Measurements from ENCODE around the gene FAF2. TPM values are rescaled to one million over a fixed set of nuclear protein-coding genes. Genes with fewer than 3 reads are reported as not detected.

Gene FAF2
- total RNA-seq, 1 experiment from 2014 or later = 44.4 TPM

- peaks cover 30 to 63% (median 63%) of the 10 kb centered on the region in 3 experiments for H3K36me3 Mint-ChIP-seq (ENCODE audit: insufficient read depth in 1 of 3, low read depth in 3 of 3)
Measured at GRCh38 chr5:176532795-176533194, 84.6 kb downstream of the FAF2 start.

More at GRCh38 chr5:176532795-176533194, 84.6 kb downstream of the FAF2 start:
- Mint-ChIP-seq H3K27ac (peak overlapping the region in 1 of 3 experiments; percentile 52; a peak in 1 of 7 replicates), H3K4me3 (no peak overlapping the region), H3K27me3 (ENCODE audit: low read depth) (no peaks in the 10 kb centered on the region), H3K4me1 (peaks cover 25 to 27% of the 10 kb centered on the region in 2 experiments), H3K9me3 (no peaks in the 10 kb centered on the region)
- H2BK12ac ChIP-seq (ENCODE audit: insufficient read length, low read depth, low read length) = no peak overlapping the region
- H3K56ac ChIP-seq (ENCODE audit: insufficient read length, low read depth, low read length) = no peak overlapping the region
- no peaks in the 10 kb centered on the region for H3K27me3 ChIP-seq (ENCODE audit: insufficient read depth, low read length)
- H3K23me2 ChIP-seq (ENCODE audit: insufficient read length, low read depth, low read length, poor library complexity, severe bottlenecking) = peaks cover 8% of the 10 kb centered on the region
- H3K79me2 ChIP-seq (ENCODE audit: insufficient read depth, low read length) = peaks cover 38% of the 10 kb centered on the region
- TF ChIP-seq, protein P1, sequence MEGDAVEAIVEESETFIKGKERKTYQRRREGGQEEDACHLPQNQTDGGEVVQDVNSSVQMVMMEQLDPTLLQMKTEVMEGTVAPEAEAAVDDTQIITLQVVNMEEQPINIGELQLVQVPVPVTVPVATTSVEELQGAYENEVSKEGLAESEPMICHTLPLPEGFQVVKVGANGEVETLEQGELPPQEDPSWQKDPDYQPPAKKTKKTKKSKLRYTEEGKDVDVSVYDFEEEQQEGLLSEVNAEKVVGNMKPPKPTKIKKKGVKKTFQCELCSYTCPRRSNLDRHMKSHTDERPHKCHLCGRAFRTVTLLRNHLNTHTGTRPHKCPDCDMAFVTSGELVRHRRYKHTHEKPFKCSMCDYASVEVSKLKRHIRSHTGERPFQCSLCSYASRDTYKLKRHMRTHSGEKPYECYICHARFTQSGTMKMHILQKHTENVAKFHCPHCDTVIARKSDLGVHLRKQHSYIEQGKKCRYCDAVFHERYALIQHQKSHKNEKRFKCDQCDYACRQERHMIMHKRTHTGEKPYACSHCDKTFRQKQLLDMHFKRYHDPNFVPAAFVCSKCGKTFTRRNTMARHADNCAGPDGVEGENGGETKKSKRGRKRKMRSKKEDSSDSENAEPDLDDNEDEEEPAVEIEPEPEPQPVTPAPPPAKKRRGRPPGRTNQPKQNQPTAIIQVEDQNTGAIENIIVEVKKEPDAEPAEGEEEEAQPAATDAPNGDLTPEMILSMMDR (conservative IDR thresholded peaks at IDR 0.05) = no peak
- WGBS (ENCODE audit: extremely low coverage, insufficient read length, low lambda C conversion rate) = no CpG with 5 or more reads among the region's 9 CpGs
- H3K9me3 ChIP-seq (ENCODE audit: control insufficient read depth, low read depth, low read length) = no peaks in the 10 kb centered on the region
- H2AFZ ChIP-seq (ENCODE audit: low read length) = no peak overlapping the region
- no peak for DNase-seq
- H3K18ac ChIP-seq (ENCODE audit: insufficient read length, low read depth, low read length) = no peak overlapping the region
- peaks cover 3% of the 10 kb centered on the region for H3K79me1 ChIP-seq (ENCODE audit: insufficient read depth, low read depth, low read length, poor library complexity, severe bottlenecking)
- H2AK5ac ChIP-seq (ENCODE audit: insufficient read length, low read length) = no peak overlapping the region
- H3K4me1 ChIP-seq (ENCODE audit: insufficient read depth, low read length) = no peaks in the 10 kb centered on the region; the same call in 1 of the 2 replicates
- no peak overlapping the region for H4K8ac ChIP-seq (replicated peaks; ENCODE audit: insufficient read length, low read depth, low read length)
- no peak overlapping the region for H3K14ac ChIP-seq (ENCODE audit: insufficient read depth, low read length)
- H2BK15ac ChIP-seq (ENCODE audit: low read depth, low read length) = no peak overlapping the region
- H3T11ph ChIP-seq (ENCODE audit: low read length) = no peak overlapping the region
- no peak overlapping the region for H2BK20ac ChIP-seq (ENCODE audit: low read depth, low read length, poor library complexity, severe bottlenecking)
- peaks cover 2% of the 10 kb centered on the region for H4K20me1 ChIP-seq (ENCODE audit: control insufficient read depth, insufficient read depth, insufficient read length)
- no peak overlapping the region for H3K9ac ChIP-seq (ENCODE audit: extremely low read depth, insufficient read length, low read length)
- no peak overlapping the region for H3K4me2 ChIP-seq (ENCODE audit: insufficient read depth, insufficient read length, low read length)
- H4K5ac ChIP-seq (ENCODE audit: insufficient read length, low read depth, low read length) = no peak overlapping the region
- no peak overlapping the region for H2BK120ac ChIP-seq (ENCODE audit: low read depth, low read length, poor library complexity, severe bottlenecking)
- no peak overlapping the region for H2BK5ac ChIP-seq (ENCODE audit: insufficient read length, low read length)
- H3K23ac ChIP-seq (ENCODE audit: insufficient read length, low read depth, low read length) = no peak overlapping the region
- H4K91ac ChIP-seq (ENCODE audit: insufficient read length, low read depth, low read length) = no peak overlapping the region
- H3K27ac ChIP-seq (ENCODE audit: insufficient read length, low read depth, low read length) = no peak overlapping the region
- H3K4ac ChIP-seq (ENCODE audit: low read depth, low read length) = no peak overlapping the region

Measured in H9 (cell line).